Colonic mucosa (tissue), 4 donors: ENCODE data around the gene LPAR3. TPM values are rescaled to one million over a fixed set of nuclear protein-coding genes. Genes with fewer than 3 reads are reported as not detected.
"Not testable (repeated sequence)": the region's sequence is repeated elsewhere in the genome, so short reads cannot be mapped to it uniquely, and the experiment has no call there.

Experiments used
- DNase-seq: peaks from one replicate; pipeline ENCODE4 v3.0.0-alpha.2; 2020
- H3K27ac ChIP-seq: fragments of 200-600 bp; one replicate; pipeline ENCODE4 v1.8.0; 2021
- H3K27me3 ChIP-seq: fragments of 200-600 bp; one replicate; pipeline ENCODE4 v1.8.0; 2021
- H3K36me3 ChIP-seq: fragments of 200-600 bp; one replicate; pipeline ENCODE4 v1.8.0; 2021
- H3K4me1 ChIP-seq: fragments of 200-600 bp; one replicate; pipeline ENCODE4 v1.8.0; 2021; ENCODE audit warnings: mild to moderate bottlenecking
- H3K4me3 ChIP-seq: fragments of 200-600 bp; one replicate; pipeline ENCODE4 v1.8.0; 2021
- H3K9ac ChIP-seq, 2 donors: one replicate each; pipeline ENCODE4 v1.7.0; 2013; ENCODE audit warnings: control low read depth in 2 of 2, low read depth in 2 of 2, low read length in 2 of 2
- H3K9me3 ChIP-seq: fragments of 200-600 bp; one replicate; pipeline ENCODE4 v1.8.0; 2021
- CTCF ChIP-seq: fragments of 200-600 bp; IDR thresholded peaks from one replicate; pipeline ENCODE4 v1.8.0; 2022; ENCODE audit warnings: antibody characterized with exemption, mild to moderate bottlenecking
- intact Hi-C: fragments of 100-400 bp; cut with DNase I; formaldehyde crosslinking; loops from one replicate; pipeline ENCODE4 v1.14.1; 2022
- total RNA-seq, 2 donors: library from RNA; stranded (reverse); fragmentation: NEBNext Ultra II Directional in 1 of 2; extraction: Animal tissue kit (Norgen Biotek cat#: 25700) in 1 of 2; gene quantifications; one replicate each; pipeline ENCODE4 v1.2.1, GENCODE V29; 2021
- donor health status: healthy.
- donor health status: DM: no; HTN: no; CAD: no.
- donor health status: DM: no; HTN: no; CAD: no.

LPAR3 gene
- total RNA-seq, 2 donors from 2014 or later = 2.3 to 3.6 TPM

GRCh38 chr1:84916897-84917296, 23.9 kb upstream of the LPAR3 start:
- no peak overlapping the region for H3K9ac ChIP-seq
- H3K9me3 ChIP-seq = no peaks in the 10 kb centered on the region
- TF ChIP-seq CTCF = no peak
- intact Hi-C loops = no loop called here
- no peaks in the 10 kb centered on the region for H3K27me3 ChIP-seq
- H3K27ac ChIP-seq = no peak overlapping the region
- no peaks in the 10 kb centered on the region for H3K4me1 ChIP-seq
- DNase-seq = no peak
- H3K4me3 ChIP-seq = no peak overlapping the region
- H3K36me3 ChIP-seq = no peaks in the 10 kb centered on the region

- H3K4me3 ChIP-seq = no peak overlapping the region
- no peaks in the 10 kb centered on the region for H3K4me1 ChIP-seq
These were observed 20.5 kb upstream of the LPAR3 start for GRCh38 chr1:84913555-84913892.

GRCh38 chr1:84912726-84913554, 19.9 kb upstream of the LPAR3 start:
- H3K9me3 ChIP-seq = no peaks in the 10 kb centered on the region
- TF ChIP-seq CTCF = no peak
- no peaks in the 10 kb centered on the region for H3K36me3 ChIP-seq
- H3K27me3 ChIP-seq = no peaks in the 10 kb centered on the region
- no peak for DNase-seq
- H3K4me3 ChIP-seq = no peak overlapping the region
- H3K4me1 ChIP-seq = no peaks in the 10 kb centered on the region
- intact Hi-C loops = no loop called here
- H3K9ac ChIP-seq = no peak overlapping the region
- no peak overlapping the region for H3K27ac ChIP-seq

More at GRCh38 chr1:84913555-84913892, 20.5 kb upstream of the LPAR3 start:
- no peaks in the 10 kb centered on the region for H3K36me3 ChIP-seq
- no peaks in the 10 kb centered on the region for H3K9me3 ChIP-seq
- peak; percentile 43 for DNase-seq
- TF ChIP-seq CTCF = no peak
- no peak overlapping the region for H3K27ac ChIP-seq
- H3K9ac ChIP-seq = no peak overlapping the region
- intact Hi-C loops = no loop called here
- H3K27me3 ChIP-seq = no peaks in the 10 kb centered on the region

- H3K9me3 ChIP-seq, H3K27me3 ChIP-seq, intact Hi-C loops, H3K9ac ChIP-seq, H3K27ac ChIP-seq, H3K4me3 ChIP-seq, DNase-seq, H3K4me1 ChIP-seq, H3K36me3 ChIP-seq: not testable (repeated sequence)
These were observed 15.9 kb upstream of the LPAR3 start for GRCh38 chr1:84908746-84909464.

- no peak for TF ChIP-seq CTCF
- no peak overlapping the region for H3K4me3 ChIP-seq
- no peaks in the 10 kb centered on the region for H3K27me3 ChIP-seq
- H3K4me1 ChIP-seq = no peaks in the 10 kb centered on the region
- H3K9me3 ChIP-seq = no peaks in the 10 kb centered on the region
- no peaks in the 10 kb centered on the region for H3K36me3 ChIP-seq
- H3K27ac ChIP-seq = no peak overlapping the region
- no peak overlapping the region for H3K9ac ChIP-seq
- intact Hi-C loops = no loop called here
- DNase-seq = no peak
These were observed 14.3 kb upstream of the LPAR3 start for GRCh38 chr1:84907095-84907827.

- H3K27me3 ChIP-seq, H3K9ac ChIP-seq, H3K36me3 ChIP-seq, H3K4me1 ChIP-seq, DNase-seq, intact Hi-C loops, H3K9me3 ChIP-seq, H3K4me3 ChIP-seq, H3K27ac ChIP-seq: not testable (repeated sequence)
These were observed 9.7 kb upstream of the LPAR3 start for GRCh38 chr1:84902727-84903126.
